ENCODE measurements around the gene ADARB1.

Gene ADARB1

GRCh38 chr21:45176141-45176540 is 101.8 kb downstream of the ADARB1 start:
- no peak for DNase-seq

GRCh38 chr21:45177039-45177438 is 102.7 kb downstream of the ADARB1 start:
- no peak for DNase-seq

DNA sequence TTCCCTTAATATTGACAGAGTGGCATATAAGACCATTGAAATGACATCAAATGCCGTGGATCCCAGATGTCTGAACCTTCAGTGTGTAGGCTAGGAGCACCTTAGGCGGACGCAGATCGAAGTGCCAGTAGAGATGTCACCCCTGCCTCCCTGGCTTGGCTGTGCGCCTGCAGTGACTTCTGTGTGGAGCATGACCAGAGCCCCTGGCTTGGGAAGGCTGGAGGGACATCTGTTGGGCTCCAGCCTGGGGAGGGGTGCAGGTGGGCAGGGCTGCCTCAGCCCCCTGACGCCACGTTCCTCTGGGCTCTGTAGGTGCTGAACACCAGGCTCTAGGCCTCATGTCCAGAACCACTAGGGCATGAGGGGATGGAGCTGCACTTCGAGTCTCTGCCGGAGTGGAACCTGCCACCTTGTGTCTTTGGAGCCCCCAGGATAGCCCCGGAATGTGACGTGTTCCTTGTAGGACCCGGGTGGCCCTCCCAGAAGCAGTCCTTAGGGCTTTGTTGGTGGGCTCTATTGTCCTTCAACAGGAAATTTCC is 103.8 kb downstream of the ADARB1 start:
- DNase-seq: no peak

DNA sequence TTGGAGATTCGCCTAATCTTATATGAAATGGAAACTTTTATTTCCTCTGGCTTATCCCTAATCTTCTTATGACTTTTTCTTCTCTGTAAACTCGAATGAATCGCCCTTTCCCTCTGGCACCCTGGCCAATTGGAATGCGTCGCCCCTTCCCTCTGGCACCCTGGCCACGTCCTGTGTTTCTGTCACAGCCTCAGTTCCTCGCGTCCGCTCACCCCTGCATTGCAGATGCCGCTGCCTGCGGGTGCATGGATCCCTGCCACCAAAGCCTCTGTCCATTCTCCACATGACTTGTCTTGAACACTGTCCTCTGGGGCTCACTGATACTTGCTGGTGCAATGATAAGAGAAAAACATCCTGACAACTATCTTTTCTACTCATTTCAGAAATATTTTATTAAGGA is 104.6 kb downstream of the ADARB1 start:
- no peak for DNase-seq

DNA sequence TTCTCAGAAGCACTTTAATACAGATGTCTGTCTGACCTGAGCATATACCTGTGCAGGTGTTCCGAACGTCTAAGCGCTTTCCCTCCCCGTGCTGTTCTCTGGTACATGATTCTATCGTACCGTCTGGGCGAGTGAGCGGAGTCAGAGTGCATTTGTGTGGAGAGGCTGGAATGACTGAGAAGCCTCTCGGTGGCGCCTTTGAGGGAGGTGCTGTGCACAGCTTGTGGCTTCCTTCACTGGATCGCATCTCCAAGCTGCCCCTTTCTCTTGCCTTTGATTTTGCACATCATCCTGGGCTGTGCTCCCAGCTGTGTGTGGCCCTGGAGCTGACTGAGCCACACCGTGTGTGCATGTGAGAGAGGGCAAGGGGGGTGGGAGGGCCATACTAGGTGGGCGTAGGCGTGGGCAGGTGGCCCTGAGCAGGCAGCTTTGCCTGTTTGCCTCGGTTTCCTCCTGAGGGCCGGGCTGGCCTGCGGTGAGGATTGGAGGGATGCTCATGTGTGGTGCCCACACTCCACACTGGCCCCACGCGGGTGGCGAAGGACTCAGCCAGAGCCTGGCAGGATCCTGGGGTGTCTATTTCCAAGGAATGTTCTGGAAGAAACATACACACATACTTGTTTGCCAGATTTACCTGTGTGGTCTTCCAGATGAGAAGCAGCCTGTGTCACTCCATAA is 105.3 kb downstream of the ADARB1 start:
- no peak for DNase-seq

GRCh38 chr21:45180246-45180599 is 105.8 kb downstream of the ADARB1 start:
- DNase-seq: no peak

DNA sequence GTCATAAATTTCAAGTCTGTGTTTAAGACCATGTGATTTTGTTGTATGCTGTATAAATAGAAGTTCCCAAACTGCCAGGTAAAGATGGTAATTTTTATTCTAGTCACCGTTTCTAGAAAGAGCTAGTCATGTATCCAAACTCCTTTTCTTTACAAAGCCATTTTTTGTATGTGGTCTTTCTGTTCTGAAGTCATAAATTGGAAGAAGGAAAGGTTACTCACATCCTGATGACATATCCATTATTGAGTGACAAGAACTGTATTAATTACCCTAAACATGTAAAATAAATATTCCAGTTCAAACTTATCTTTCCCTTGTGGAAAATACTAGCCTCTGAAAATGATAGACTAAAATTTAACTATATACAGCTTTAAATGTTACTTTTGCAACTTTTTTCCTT is 108.6 kb downstream of the ADARB1 start:
- no peak for DNase-seq

DNA sequence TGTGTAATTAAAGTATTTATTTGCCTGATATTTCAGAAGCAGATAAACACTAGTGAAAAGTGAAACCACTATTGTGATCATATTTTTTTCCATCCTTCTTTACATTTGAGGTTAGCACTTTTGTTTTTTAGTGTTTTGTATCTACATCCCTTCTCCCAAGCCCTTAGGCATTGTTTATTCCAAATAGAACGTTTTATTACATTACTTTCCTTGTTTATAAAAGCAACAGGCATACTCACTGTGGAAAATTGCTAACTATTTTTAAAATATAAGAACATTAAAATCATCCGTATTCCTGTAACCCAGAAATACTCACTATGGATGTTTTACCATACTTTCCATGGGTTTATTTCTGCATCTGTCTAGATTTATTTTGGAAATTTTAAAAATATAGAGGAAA is 109.5 kb downstream of the ADARB1 start:
- no peak for DNase-seq

- no peak for DNase-seq
Observed at GRCh38 chr21:45184869-45185268, 110.5 kb downstream of the ADARB1 start.

DNA sequence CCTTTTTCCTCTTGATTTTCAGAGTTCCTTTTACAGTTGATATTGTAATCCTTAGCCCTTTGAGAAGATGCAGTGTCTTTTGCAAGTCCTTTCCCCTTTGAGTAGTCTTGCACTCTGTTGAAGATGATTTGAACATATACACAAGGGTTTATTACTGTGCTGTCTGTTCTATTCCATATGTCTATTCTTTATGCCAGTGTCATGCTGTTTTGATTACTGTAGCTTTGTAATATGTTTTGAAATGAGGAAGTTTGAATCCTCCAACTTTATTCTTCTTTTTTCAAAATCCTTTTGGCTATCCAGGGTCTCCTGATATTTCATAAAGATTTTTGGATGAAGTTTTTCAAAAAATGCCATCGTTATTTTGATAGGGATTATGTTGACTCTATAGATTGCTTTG is 112.3 kb downstream of the ADARB1 start:
- no peak for DNase-seq

- DNase-seq: no peak
Observed at GRCh38 chr21:45187646-45188045, 113.3 kb downstream of the ADARB1 start.

DNA sequence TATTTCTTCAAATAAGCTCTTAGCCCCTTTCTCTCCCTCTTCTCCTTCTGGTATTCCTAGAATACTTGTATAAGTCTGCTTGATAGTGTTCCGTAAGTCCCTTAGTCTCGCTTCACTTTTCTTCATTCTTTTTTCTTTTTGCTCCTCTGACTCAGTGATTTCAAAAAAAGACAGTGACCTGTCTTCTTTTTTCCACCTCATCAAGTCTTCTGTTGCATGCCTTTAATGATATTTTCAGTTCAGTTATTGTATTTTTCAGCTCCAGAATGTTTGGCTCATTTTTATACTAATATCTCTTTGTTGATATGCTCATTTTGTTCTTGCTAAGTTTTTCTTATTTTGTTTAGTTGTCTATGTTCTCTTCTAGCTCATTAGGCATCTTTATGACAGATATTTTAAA is 115.6 kb downstream of the ADARB1 start:
- no peak for DNase-seq

- DNase-seq: no peak
Observed at GRCh38 chr21:45192332-45192731, 118.0 kb downstream of the ADARB1 start.

- DNase-seq: no peak
Observed at GRCh38 chr21:45196620-45197019, 122.2 kb downstream of the ADARB1 start.

DNA sequence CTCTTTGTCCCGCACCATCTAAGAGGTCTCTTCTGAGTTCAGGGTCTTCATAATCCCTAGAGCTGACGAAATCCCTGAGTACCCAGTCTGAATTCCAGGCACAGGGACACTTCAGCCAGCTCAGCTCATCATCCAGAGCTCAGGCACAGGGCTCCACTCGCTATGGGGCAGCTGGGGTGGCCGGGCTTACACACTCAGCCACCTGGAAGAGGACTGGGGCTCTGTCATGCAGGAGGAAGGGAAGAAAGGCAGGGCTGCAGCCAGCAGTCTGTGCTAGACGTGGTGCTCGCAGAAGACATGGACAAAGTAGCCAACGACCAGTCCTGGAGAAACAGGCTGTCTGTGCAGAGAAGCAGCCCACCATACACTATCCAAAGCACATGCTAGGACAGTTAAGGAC is 124.8 kb downstream of the ADARB1 start:
- no peak for DNase-seq

DNA sequence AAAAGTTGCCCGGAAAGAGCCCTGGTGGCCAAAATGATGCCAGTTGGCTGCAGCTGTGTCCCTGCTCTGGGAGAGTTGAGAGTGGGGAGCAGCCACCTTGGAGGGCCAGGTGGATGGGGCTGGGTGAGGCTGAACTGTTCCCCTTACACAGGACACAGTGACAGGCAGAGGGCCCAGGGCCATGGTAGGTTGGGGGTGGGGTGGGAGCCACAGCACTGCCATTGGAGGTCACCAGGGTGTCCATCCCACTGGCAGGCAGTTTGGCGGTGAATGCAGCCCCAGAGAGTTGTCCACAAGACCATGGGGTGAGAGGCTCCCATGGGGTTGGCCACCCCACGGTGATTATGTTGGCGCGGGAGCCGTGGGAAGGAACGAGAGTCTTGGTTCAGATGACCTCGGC is 125.7 kb downstream of the ADARB1 start:
- no peak for DNase-seq

- no peak for DNase-seq
Observed at GRCh38 chr21:45200581-45201296, 126.4 kb downstream of the ADARB1 start.

- DNase-seq: no peak
Observed at GRCh38 chr21:45202344-45202743, 128.0 kb downstream of the ADARB1 start.

GRCh38 chr21:45202889-45203288 is 128.5 kb downstream of the ADARB1 start:
- no peak for DNase-seq

GRCh38 chr21:45203983-45204382 is 129.6 kb downstream of the ADARB1 start:
- no peak for DNase-seq

GRCh38 chr21:45204395-45204794 is 130.0 kb downstream of the ADARB1 start:
- no peak for DNase-seq

- DNase-seq: no peak
Observed at GRCh38 chr21:45207839-45208626, 133.7 kb downstream of the ADARB1 start.

DNA sequence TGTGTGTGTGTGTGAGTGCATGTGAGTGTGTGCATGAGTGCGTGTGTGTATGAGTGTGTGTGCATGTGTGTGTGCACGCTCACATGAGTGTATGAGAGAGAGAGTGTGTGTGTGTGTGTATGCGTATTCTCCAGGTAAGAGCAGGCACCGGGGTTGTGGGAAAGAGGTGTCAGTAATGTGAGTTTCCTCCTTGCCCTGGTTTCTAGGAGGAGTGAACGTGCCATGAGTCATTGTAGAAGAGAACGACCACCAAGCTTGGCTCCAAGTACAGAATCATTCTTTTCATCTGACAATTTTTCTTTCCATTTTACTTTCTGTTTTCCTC is 134.2 kb downstream of the ADARB1 start:
- DNase-seq: no peak

Measured in right kidney (tissue), 1 donor.